Raji (cell line): Measurements from ENCODE around the gene CATSPERD.

Experiments used
- POLR2A ChIP-seq: IDR thresholded peaks from 2 replicates; pipeline ENCODE4 v1.6.1; 2011; ENCODE audit warnings: low read depth, low read length, control low read depth; ENCODE audit not compliant: insufficient read depth

CATSPERD gene

DNA sequence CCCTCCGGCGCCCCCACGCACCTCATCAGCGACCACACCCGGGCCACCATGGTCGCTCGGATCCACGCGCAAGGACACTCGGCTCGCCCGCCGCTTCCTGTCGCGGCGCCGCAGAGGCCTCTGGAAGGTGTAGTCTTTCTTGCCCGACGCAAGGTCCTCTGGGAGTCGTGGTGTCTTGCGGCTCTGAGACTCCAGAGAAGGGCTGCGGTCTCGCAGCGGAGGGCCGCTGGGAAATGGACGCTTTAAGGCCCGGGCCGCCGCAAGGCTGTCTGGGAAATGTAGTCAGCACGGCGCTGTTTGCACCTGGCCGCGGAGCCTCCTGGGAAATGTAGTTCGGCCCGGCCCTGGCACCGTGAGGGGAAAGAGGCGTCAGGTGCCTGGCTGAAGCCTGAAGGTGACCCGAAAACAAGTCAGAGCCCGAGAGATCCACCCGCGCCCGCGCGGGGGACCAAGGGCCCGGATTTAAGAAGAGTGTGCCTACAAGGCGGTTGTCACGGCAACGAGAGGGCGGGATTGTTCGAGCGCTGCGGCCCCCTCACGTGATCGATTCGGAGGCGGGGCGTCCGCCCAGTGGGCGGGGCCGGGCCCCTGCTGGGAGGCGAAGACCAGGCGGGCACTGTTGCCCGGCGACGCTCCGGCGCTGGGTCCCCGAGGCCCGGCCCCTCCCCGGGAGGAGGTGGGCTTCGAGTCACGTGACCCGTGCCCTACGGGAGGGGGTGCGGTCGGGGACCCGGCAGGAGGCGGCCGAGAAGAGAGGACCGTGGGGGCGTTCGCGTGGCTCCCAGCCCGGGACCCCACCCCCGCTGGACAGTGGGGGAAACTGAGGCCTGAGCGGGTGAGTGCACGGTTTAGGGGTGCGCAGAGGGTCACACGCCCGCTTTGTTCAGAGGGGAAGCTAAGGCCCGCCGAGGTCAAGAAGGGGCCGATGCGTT lies 39.7 kb upstream of the CATSPERD start, which contains the start of the genes HSD11B1L and MICOS13:
TSS of gene HSD11B1L (plus strand) at position 591 of the 932 bp plus-strand sequence. CDS start 3,806 bp downstream, outside the sequence.
TSS of gene MICOS13 (minus strand) at position 80 of the 932 bp plus-strand sequence. CDS start at position 50, 30 bp downstream.
- TF ChIP-seq POLR2A: peak; percentile 86

DNA sequence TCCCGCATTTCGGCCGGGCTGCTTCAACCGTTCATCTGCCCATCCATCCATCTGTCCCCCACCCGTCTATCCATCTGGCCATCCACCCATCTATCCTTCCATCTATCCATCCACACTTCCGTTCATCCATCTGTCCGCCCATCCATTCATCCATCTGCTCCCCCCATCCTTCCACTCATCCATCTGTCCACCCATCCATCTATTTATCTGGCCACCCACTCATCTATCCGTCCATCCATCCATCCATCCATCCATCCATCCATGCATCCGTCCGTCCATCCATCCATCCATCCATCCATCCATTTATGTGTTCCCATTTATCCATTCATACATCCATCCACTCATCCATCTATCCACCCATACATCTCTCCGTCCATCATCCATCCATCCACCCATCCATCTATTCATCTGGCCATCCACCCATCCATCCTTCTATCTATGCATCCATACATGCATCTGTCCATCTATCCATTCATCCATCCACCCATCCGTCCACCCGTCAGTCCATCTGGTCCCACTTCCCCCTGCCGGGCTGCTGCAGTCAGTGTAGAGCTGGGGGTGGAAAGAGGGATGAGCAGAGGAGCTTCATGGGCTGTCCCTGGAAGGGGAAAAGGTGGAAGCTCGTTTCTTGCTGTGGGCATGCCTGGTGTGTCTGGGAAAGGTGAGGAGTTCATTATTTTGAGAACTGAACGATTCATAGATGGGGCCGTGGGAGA lies 38.9 kb upstream of the CATSPERD start:
- TF ChIP-seq POLR2A: no peak

DNA sequence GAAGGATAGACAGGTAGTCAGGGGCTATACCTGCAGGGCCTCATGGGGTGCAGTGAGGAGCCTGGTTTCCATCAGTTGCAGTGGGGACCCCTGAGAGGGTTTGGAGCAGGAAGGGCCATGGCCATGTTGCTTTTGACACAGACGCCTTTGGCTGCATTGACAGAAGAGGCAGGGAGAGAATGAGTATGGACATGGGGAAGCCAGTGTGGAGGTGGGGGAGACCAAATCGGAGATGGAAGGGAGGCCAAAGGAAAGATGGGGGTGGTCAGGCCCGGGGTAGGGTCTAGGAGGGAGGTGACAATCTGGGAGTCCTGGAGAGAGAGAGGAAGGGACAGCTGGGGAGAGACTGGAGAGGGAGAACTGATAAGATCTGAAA lies 38.3 kb upstream of the CATSPERD start:
- TF ChIP-seq POLR2A: no peak

DNA sequence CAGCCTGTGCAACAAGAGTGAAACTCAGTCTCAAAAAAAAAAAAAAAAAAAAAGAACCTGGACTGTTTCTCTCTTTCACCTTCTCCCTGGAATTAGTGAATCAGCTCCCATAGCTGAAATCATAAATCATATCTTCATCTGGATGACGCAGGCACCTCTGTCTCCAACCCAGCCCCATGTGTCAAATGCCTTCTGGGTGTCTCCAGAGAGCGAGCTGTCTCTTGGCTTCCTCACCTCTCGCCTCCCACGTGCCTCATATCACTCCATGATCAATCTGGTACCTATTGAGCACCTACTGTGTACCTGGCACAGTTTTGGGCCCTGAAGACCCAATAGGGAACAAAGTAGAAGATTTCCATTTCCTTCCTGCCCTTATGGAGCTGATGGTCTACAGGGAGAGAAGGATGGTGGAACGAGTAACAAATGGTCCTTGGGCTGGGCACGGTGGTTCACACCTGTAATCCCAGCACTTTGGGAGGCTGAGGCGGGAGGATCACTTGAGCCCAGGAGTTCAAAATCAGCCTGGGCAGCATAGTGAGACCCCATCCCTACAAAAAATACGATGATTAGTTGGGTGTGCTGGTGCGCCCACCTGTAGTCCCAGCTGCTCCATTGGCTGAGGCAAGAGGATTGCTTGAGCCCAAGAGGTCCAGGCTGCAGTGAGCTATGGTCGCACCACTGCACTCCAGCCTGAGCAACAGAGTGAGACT lies 37.1 kb upstream of the CATSPERD start:
- TF ChIP-seq POLR2A: no peak

DNA sequence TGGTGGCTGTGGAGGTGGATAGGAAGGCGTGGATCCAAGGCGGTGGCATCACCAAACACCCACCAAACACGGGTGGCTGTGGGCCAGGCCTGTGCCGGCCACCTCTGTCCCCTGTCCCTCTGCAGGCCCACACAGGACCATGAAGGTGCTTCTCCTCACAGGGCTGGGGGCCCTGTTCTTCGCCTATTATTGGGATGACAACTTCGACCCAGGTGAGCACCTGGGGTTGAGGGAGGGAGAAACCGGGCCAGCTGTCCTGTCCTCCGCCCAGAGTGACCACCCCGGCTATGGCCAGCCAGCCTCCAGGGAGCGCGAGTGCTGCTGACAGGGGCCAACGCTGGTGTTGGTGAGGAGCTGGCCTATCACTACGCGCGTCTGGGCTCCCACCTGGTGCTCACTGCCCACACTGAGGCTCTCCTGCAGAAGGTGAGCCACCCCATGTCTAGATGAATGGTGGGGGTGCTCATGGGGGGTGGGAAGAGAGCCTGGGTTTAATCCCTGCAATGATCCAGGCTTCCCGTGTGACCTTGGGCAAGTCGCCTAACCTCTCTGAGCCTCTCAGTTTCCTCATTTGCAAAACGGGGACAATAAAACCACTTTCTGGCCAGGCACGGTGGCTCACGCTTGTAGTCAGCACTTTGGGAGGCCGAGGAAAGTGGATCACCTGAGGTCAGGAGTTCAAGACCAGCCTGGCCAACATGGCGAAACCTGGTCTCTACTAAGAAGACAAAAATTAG lies 35.6 kb upstream of the CATSPERD start:
- TF ChIP-seq POLR2A: no peak

DNA sequence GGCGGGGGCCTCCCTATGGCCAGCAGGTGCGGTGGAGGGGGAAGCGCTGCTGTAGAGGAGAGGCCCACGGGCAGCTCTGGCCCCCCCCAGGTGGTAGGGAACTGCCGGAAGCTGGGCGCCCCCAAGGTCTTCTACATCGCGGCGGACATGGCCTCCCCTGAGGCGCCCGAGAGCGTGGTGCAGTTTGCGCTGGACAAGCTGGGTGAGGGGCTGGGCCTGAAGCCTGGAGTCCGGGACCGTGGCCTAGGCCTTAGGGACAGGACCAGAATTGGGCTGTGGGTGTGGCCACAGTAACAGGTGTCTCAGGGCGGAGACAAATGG lies 34.2 kb upstream of the CATSPERD start:
- TF ChIP-seq POLR2A: no peak

DNA sequence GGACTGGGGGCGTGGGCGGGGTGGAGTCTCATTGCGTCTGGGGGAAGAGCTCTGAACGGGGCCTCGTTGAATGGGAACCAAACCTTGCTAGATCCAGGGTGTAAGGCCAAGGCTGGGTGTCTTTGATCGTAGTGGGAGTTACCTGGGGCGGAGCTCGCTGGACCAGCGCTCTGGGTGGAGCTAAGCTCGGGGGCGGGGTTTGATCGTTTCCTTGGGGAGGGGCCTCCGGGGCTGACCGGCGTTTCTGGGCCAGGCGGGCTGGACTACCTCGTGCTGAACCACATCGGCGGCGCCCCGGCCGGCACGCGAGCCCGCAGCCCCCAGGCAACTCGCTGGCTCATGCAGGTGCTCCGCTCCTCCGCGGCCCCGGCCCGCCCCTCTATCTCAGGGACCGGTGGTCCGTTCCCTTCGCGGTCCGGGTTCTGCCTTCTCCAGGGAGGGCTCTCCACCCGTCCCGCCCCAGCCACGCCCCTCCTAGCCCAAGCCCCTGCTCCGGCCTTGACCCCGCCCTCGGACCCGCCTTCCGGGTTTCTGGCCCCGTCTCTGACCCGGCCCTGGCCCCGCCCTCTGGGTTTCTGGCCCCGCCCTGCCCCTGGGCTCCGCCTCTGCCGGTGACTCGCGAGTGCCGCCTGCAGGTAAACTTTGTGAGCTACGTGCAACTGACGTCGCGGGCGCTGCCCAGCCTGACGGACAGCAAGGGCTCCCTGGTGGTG lies 33.6 kb upstream of the CATSPERD start:
- peak; percentile 58 for TF ChIP-seq POLR2A

DNA sequence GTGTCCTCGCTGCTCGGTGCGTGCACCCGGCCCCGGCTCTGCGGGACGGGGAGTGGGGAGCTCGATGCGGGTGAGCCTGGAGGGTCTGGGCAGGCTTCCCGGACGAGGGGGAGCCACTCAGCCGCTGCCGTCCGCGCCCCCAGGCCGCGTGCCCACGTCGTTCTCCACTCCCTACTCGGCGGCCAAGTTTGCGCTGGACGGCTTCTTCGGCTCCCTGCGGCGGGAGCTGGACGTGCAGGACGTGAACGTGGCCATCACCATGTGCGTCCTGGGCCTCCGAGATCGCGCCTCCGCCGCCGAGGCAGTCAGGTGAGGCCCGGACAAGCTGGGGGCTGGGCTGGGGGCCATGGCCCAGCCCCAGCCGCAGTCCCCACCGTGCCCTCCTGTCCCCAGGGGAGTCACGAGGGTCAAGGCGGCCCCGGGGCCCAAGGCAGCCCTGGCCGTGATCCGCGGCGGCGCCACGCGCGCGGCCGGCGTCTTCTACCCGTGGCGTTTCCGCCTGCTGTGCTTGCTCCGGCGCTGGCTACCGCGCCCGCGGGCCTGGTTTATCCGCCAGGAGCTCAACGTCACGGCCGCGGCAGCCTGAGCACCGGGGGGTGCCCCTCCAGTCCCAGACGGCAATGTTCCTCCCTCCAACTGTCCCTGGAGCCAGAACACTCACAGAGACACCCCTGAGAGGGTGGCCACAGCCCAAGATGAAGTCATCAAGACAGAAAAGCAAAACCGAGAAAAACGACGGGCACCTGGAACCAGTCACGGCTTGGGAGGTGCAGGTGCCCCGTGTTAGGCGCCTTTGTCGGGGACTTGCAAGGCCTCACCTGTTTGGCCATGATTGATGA lies 32.9 kb upstream of the CATSPERD start:
- no peak for TF ChIP-seq POLR2A

DNA sequence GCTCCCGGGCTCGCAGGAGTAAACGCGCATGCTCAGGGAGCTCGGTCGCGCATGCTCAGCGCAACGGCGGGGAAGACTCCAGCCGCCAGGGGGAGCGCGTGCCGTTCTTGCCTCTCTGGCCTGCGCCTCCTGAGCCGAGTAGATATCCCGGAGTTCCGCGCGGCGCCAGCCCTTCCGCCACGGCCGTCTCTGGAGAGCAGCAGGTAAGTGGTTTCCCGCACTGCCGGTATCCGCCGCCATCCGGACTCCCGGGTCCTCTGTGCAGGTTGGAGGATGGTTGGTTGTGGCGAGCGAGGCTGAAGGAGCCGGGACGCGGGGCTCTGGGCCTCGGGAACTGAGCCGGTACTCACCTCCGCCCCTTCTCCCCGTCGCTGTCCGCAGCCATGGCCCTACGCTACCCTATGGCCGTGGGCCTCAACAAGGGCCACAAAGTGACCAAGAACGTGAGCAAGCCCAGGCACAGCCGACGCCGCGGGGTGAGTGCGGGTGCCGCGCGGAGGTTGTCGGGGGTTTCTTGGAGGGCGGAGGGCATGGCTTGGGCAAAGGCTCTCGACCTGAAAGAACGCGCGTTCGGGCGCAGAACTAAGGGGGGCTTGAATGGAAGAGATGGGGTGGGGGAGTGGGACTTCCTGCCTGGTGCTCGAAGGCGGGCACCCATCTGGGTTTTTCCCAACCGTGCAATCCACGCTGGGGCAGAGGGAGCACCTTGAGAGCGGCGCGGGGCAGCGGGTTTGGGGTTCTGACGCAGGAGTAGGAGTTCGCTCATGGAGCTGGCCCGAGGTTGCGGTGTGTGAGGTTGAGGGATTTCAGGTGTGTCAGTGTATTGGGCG lies 30.1 kb upstream of the CATSPERD start, which contains the start of gene RPL36:
TSS of gene RPL36 (plus strand) at position 171 of the 830 bp plus-strand sequence. CDS start at position 384, 213 bp downstream.
- TF ChIP-seq POLR2A: peak; percentile 100

DNA sequence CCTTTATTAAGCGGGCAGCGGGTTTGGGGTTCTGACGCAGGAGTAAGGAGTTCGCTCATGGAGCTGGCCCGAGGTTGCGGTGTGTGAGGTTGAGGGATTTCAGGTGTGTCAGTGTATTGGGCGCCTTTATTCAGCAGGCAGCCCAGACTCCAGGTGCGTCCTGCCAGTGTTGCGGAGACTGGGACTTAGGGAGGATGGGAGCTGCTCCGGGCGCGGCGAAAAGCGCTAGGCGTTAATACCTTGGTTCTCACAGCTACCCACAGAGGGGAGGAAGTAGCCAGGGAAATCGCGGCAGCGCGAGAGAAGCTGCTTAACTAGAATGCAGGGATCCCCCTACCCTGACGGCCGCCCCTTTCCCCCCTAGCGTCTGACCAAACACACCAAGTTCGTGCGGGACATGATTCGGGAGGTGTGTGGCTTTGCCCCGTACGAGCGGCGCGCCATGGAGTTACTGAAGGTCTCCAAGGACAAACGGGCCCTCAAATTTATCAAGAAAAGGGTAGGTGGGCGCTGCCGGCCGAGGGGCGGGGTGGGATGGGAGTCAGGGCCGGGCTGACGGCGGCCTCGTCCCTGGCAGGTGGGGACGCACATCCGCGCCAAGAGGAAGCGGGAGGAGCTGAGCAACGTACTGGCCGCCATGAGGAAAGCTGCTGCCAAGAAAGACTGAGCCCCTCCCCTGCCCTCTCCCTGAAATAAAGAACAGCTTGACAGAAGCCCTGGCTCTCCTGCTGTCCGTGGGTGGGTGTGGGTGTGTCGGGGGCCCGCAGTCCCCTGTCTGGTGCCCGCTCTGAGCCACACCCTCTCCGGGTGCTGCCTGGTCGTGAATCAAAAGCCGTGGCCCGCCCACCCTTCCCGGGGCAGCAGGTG lies 29.2 kb upstream of the CATSPERD start:
- TF ChIP-seq POLR2A: peak; percentile 21; the same call in 1 of the 2 replicates

DNA sequence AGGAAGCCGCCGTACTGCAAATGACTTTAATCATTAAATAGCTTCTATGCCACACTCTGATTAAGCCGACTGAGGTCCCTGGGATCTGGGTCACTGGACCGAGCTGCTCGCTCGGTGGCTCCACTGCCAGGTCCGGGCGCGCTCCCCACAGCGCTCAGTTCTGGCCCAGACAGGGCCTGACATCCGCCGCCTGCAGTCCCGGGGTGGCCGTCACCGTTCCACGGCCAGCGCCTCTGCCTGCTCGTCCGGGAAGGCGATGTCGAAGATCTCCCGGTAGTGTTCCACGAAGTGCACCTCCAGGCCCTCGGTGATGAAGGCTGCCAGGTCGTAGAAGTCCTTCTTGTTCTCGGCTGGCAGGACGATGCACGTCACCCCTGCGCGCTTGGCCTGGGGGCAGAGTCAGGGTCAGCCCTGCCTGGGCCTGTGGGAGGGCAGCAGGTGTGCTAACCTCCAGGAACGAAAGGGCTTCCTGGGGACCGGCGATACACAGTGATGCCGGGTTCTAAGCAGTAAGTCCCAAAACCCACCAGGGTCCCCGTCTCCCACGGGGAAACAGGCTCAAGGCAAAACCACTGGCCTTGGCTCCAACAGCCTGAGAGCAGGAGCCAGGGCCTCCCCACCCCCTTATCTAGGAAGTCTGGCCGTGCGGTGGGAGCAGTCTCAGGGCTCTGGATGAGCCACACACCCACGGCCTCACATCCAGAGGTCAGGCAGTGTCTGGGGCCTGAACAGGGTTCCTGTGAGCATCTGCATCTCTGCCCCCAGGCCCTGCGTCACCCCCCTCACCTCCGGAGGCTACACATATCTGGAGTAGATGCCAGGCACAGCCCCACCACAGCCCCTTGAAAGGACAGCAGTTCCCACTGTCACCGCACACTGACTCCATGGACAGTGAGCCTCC lies 28.4 kb upstream of the CATSPERD start:
- no peak; the same call in none of the 2 replicates for TF ChIP-seq POLR2A
